Measurements from ENCODE around the gene SULF2.

Gene SULF2

DNA sequence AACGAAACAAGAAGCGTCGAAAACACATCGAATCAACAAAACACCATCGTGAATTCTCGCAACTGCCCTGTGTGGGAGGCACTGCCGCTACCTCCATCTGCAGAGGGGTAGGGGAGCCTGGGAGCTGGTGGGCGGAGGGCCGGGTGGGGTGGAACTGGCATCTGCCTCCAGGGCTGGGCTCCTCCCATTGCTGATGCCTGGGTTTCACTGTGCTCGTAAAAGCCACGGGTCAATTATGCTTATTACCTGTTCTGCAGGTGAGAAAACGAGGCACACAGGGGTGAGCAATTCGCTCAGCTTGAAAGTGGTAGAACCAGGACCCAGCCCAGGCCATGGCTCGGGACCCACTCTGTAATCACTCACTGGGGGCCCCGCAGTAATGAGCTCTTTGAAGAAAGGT is 16.5 kb upstream of the SULF2 start:
- H3K27ac ChIP-seq = no peak overlapping the region
- no peaks in the 10 kb centered on the region for H3K79me2 ChIP-seq (ENCODE audit: insufficient read depth, low read depth)
- no peak overlapping the region for H3K4me3 ChIP-seq (IDR thresholded peaks at IDR 0.05; ENCODE audit: insufficient read depth, low read depth, low read length)
- H3K9ac ChIP-seq = no peak overlapping the region
- H2AFZ ChIP-seq (ENCODE audit: low read depth) = no peak overlapping the region
- H3K4me1 ChIP-seq (ENCODE audit: low read depth, poor library complexity, severe bottlenecking) = no peaks in the 10 kb centered on the region
- no peak overlapping the region for H3K4me2 ChIP-seq
- TF ChIP-seq, protein P1, sequence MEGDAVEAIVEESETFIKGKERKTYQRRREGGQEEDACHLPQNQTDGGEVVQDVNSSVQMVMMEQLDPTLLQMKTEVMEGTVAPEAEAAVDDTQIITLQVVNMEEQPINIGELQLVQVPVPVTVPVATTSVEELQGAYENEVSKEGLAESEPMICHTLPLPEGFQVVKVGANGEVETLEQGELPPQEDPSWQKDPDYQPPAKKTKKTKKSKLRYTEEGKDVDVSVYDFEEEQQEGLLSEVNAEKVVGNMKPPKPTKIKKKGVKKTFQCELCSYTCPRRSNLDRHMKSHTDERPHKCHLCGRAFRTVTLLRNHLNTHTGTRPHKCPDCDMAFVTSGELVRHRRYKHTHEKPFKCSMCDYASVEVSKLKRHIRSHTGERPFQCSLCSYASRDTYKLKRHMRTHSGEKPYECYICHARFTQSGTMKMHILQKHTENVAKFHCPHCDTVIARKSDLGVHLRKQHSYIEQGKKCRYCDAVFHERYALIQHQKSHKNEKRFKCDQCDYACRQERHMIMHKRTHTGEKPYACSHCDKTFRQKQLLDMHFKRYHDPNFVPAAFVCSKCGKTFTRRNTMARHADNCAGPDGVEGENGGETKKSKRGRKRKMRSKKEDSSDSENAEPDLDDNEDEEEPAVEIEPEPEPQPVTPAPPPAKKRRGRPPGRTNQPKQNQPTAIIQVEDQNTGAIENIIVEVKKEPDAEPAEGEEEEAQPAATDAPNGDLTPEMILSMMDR (conservative IDR thresholded peaks at IDR 0.05; ENCODE audit: low read depth, low read length) = no peak
- H4K20me1 ChIP-seq (ENCODE audit: insufficient read depth) = no peaks in the 10 kb centered on the region
- peaks cover 28% of the 10 kb centered on the region for H3K27me3 ChIP-seq (ENCODE audit: insufficient read depth, low read depth)
- H3K36me3 ChIP-seq (ENCODE audit: insufficient read depth) = no peaks in the 10 kb centered on the region

- Histone ChIP-seq H3K4me1 (ENCODE audit: low read depth, poor library complexity, severe bottlenecking) (no peaks in the 10 kb centered on the region), H4K20me1 (ENCODE audit: insufficient read depth) (no peaks in the 10 kb centered on the region), H3K79me2 (ENCODE audit: insufficient read depth, low read depth) (no peaks in the 10 kb centered on the region), H3K27me3 (ENCODE audit: insufficient read depth, low read depth) (peaks cover 27% of the 10 kb centered on the region), H3K9ac (no peak overlapping the region), H3K27ac (no peak overlapping the region), H2AFZ (ENCODE audit: low read depth) (no peak overlapping the region), H3K4me3 (IDR thresholded peaks at IDR 0.05; ENCODE audit: insufficient read depth, low read depth, low read length) (no peak overlapping the region), H3K4me2 (no peak overlapping the region), H3K36me3 (ENCODE audit: insufficient read depth) (no peaks in the 10 kb centered on the region)
- TF ChIP-seq, protein P1 (conservative IDR thresholded peaks at IDR 0.05; ENCODE audit: low read depth, low read length) = no peak
Observed at GRCh38 chr20:47801079-47801478, 15.8 kb upstream of the SULF2 start.

GRCh38 chr20:47800623-47801022 is 15.3 kb upstream of the SULF2 start:
- H3K27ac ChIP-seq = no peak overlapping the region
- H3K4me3 ChIP-seq (IDR thresholded peaks at IDR 0.05; ENCODE audit: insufficient read depth, low read depth, low read length) = no peak overlapping the region
- H3K79me2 ChIP-seq (ENCODE audit: insufficient read depth, low read depth) = no peaks in the 10 kb centered on the region
- no peaks in the 10 kb centered on the region for H4K20me1 ChIP-seq (ENCODE audit: insufficient read depth)
- H2AFZ ChIP-seq (ENCODE audit: low read depth) = no peak overlapping the region
- TF ChIP-seq, protein P1 (conservative IDR thresholded peaks at IDR 0.05; ENCODE audit: low read depth, low read length) = no peak
- H3K4me2 ChIP-seq = no peak overlapping the region
- H3K4me1 ChIP-seq (ENCODE audit: low read depth, poor library complexity, severe bottlenecking) = no peaks in the 10 kb centered on the region
- H3K27me3 ChIP-seq (ENCODE audit: insufficient read depth, low read depth) = peaks cover 26% of the 10 kb centered on the region
- no peak overlapping the region for H3K9ac ChIP-seq
- H3K36me3 ChIP-seq (ENCODE audit: insufficient read depth) = no peaks in the 10 kb centered on the region

GRCh38 chr20:47799116-47799715 is 13.9 kb upstream of the SULF2 start:
- Histone ChIP-seq H3K36me3 (ENCODE audit: insufficient read depth) (no peaks in the 10 kb centered on the region), H3K4me2 (no peak overlapping the region), H3K27ac (no peak overlapping the region), H3K4me3 (IDR thresholded peaks at IDR 0.05; ENCODE audit: insufficient read depth, low read depth, low read length) (no peak overlapping the region), H4K20me1 (ENCODE audit: insufficient read depth) (no peaks in the 10 kb centered on the region), H3K4me1 (ENCODE audit: low read depth, poor library complexity, severe bottlenecking) (no peaks in the 10 kb centered on the region), H3K9ac (no peak overlapping the region), H3K27me3 (ENCODE audit: insufficient read depth, low read depth) (peaks cover 15% of the 10 kb centered on the region; the same call in 1 of the 2 replicates), H2AFZ (ENCODE audit: low read depth) (no peak overlapping the region), H3K79me2 (ENCODE audit: insufficient read depth, low read depth) (no peaks in the 10 kb centered on the region)
- TF ChIP-seq, protein P1 (conservative IDR thresholded peaks at IDR 0.05; ENCODE audit: low read depth, low read length) = no peak

Measured in KMS-11 (cell line).